Progenitor cell of endocrine pancreas (in vitro differentiated cells): Measurements from ENCODE around the gene OR10H5. TPM values are rescaled to one million over a fixed set of nuclear protein-coding genes. Genes with fewer than 3 reads are reported as not detected.
"Not testable (repeated sequence)": the region's sequence is repeated elsewhere in the genome, so short reads cannot be mapped to it uniquely, and the experiment has no call there.

ENCODE experiments used
- DNase-seq: peaks from one replicate; pipeline ENCODE4 v3.0.0; 2021; ENCODE audit warnings: low spot score; ENCODE audit not compliant: unreplicated experiment
- H3K27ac Mint-ChIP-seq: 2 replicates; pipeline ENCODE4 v1.8.0; 2021; ENCODE audit warnings: mild to moderate bottlenecking, moderate library complexity, mixed read lengths
- H3K27me3 Mint-ChIP-seq: 2 replicates; pipeline ENCODE4 v1.8.0; 2021; ENCODE audit warnings: mixed read lengths
- H3K36me3 Mint-ChIP-seq: 2 replicates; pipeline ENCODE4 v1.8.0; 2022; ENCODE audit warnings: mixed read lengths; ENCODE audit not compliant: insufficient read depth
- H3K4me1 Mint-ChIP-seq: 2 replicates; pipeline ENCODE4 v1.8.0; 2021; ENCODE audit warnings: low read depth, mixed read lengths
- H3K4me3 Mint-ChIP-seq: 2 replicates; pipeline ENCODE4 v1.8.0; 2021; ENCODE audit warnings: low read depth, mild to moderate bottlenecking, moderate library complexity, mixed read lengths
- H3K9me3 Mint-ChIP-seq: 2 replicates; pipeline ENCODE4 v1.8.0; 2021; ENCODE audit warnings: low read depth, mixed read lengths
- total RNA-seq: library from RNA; stranded (reverse); gene quantifications from 2 replicates; pipeline ENCODE4 v1.2.1, GENCODE V29; 2021
- TF ChIP-seq, protein P1 (sequence below): fragments of 200-600 bp; sonication (generic); IDR thresholded peaks from one replicate; pipeline ENCODE4 v1.5.0; 2021; ENCODE audit warnings: antibody characterized with exemption, mild to moderate bottlenecking; ENCODE audit not compliant: unreplicated experiment

OR10H5 gene
- total RNA-seq, 1 donor from 2014 or later: not detected

- Mint-ChIP-seq H3K4me1 (no peaks in the 10 kb centered on the region), H3K27ac (no peak overlapping the region), H3K27me3 (no peaks in the 10 kb centered on the region), H3K4me3 (no peak overlapping the region), H3K9me3 (peaks cover 49% of the 10 kb centered on the region), H3K36me3 (peaks cover 2% of the 10 kb centered on the region)
- TF ChIP-seq, protein P1, sequence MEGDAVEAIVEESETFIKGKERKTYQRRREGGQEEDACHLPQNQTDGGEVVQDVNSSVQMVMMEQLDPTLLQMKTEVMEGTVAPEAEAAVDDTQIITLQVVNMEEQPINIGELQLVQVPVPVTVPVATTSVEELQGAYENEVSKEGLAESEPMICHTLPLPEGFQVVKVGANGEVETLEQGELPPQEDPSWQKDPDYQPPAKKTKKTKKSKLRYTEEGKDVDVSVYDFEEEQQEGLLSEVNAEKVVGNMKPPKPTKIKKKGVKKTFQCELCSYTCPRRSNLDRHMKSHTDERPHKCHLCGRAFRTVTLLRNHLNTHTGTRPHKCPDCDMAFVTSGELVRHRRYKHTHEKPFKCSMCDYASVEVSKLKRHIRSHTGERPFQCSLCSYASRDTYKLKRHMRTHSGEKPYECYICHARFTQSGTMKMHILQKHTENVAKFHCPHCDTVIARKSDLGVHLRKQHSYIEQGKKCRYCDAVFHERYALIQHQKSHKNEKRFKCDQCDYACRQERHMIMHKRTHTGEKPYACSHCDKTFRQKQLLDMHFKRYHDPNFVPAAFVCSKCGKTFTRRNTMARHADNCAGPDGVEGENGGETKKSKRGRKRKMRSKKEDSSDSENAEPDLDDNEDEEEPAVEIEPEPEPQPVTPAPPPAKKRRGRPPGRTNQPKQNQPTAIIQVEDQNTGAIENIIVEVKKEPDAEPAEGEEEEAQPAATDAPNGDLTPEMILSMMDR: no peak
- no peak for DNase-seq
Measured at GRCh38 chr19:15813916-15814315, 26.5 kb downstream of the OR10H5 start.

GRCh38 chr19:15815306-15815705, 27.8 kb downstream of the OR10H5 start, which contains the start of gene OR10H1:
Gene OR10H1 (minus strand): TSS chr19:15815664. CDS start chr19:15808037, 7,627 bp downstream.
- H3K9me3 Mint-ChIP-seq: peaks cover 54% of the 10 kb centered on the region
- no peaks in the 10 kb centered on the region for H3K4me1 Mint-ChIP-seq
- peaks cover 4% of the 10 kb centered on the region for H3K36me3 Mint-ChIP-seq
- no peak within 1 kb of the TSS for H3K27ac Mint-ChIP-seq
- no peaks in the 10 kb centered on the region for H3K27me3 Mint-ChIP-seq
- TF ChIP-seq, protein P1: no peak
- H3K4me3 Mint-ChIP-seq: no peak within 1 kb of the TSS
- no peak for DNase-seq

DNA sequence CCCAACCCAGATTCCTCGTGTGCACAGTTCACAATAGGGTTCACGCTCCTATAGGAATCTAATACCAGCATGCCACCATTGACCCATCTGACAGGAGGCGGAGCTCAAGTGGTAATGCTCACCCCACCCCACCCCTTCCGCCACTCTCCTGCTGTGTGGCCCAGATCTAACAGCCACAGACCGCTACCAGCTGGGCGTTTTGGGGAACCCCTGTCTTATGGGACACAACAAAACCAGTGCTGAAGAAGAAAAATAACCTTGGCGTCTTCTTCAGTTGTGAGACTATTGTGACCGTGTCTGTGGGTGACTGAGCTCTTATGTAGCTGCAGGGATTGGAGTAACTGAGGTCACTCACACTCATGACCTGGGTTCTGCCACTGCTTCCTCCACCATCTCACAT, 33.2 kb downstream of the OR10H5 start:
- Mint-ChIP-seq H3K27ac (no peak overlapping the region), H3K9me3 (peaks cover 46% of the 10 kb centered on the region)
- TF ChIP-seq, protein P1: no peak

DNA sequence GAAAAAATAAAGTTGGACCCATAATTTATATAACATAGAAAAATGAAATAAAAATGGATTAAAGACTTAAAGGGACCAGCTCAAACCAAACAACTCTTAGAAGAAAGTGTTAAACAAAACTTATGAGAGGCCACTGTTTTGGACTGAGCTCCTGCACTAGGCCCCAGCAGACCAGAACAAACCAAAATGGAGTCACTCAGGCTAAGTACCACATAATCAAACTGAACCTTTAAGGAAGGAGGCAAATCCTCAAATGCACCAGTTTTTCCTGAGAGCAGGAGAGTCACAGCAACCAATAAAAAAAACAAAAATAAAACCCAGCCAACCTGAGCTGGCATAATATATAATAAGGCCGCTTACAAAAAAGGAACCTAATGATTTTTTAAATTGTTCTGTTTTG, 38.3 kb downstream of the OR10H5 start:
- no peak for DNase-seq
- H3K4me3 Mint-ChIP-seq: no peak overlapping the region
- no peaks in the 10 kb centered on the region for H3K4me1 Mint-ChIP-seq
- TF ChIP-seq, protein P1: no peak
- H3K36me3 Mint-ChIP-seq: peaks cover 6% of the 10 kb centered on the region
- H3K9me3 Mint-ChIP-seq: peaks cover 48% of the 10 kb centered on the region
- no peaks in the 10 kb centered on the region for H3K27me3 Mint-ChIP-seq
- H3K27ac Mint-ChIP-seq: no peak overlapping the region

More for the DNA sequence above, 33.2 kb downstream of the OR10H5 start:
- H3K4me3 Mint-ChIP-seq: no peak overlapping the region
- peaks cover 4% of the 10 kb centered on the region for H3K36me3 Mint-ChIP-seq
- H3K27me3 Mint-ChIP-seq: no peaks in the 10 kb centered on the region
- DNase-seq: no peak
- no peaks in the 10 kb centered on the region for H3K4me1 Mint-ChIP-seq

GRCh38 chr19:15828121-15828610, 40.7 kb downstream of the OR10H5 start:
- no peak overlapping the region for H3K4me3 Mint-ChIP-seq
- H3K27ac Mint-ChIP-seq: no peak overlapping the region
- no peaks in the 10 kb centered on the region for H3K4me1 Mint-ChIP-seq
- peaks cover 6% of the 10 kb centered on the region for H3K36me3 Mint-ChIP-seq
- H3K27me3 Mint-ChIP-seq: no peaks in the 10 kb centered on the region
- TF ChIP-seq, protein P1: no peak
- peaks cover 41% of the 10 kb centered on the region for H3K9me3 Mint-ChIP-seq
- no peak for DNase-seq

- H3K9me3 Mint-ChIP-seq: peaks cover 40% of the 10 kb centered on the region
- H3K4me1 Mint-ChIP-seq, H3K27ac Mint-ChIP-seq: not testable (repeated sequence)
Measured at GRCh38 chr19:15828611-15829305, 41.3 kb downstream of the OR10H5 start.

More at GRCh38 chr19:15828611-15829305, 41.3 kb downstream of the OR10H5 start:
- not testable (repeated sequence) for DNase-seq, H3K36me3 Mint-ChIP-seq, H3K27me3 Mint-ChIP-seq, H3K4me3 Mint-ChIP-seq
